Activated CD8-positive, alpha-beta T cell treated with anti-CD3 and anti-CD28 coated beads for 36 hours (primary cell): Measurements from ENCODE around the gene CCDC3. TPM values are rescaled to one million over a fixed set of nuclear protein-coding genes. Genes with fewer than 3 reads are reported as not detected.

Source experiments
- ATAC-seq: fragments of 200-7000 bp; cut with Tn5 transposase; one replicate; pipeline ENCODE4 v1.10.0; 2021; ENCODE audit warnings: mild to moderate bottlenecking, moderate library complexity
- CTCF ChIA-PET: fragments of 350-600 bp; sonication (Branson Sonifier 250); formaldehyde crosslinking; loops from one replicate; lab custom pipeline; 2021; ENCODE audit warnings: antibody characterized with exemption; lab: Charles Lee
- POLR2A ChIA-PET: fragments of 350-600 bp; sonication (Branson Sonifier 250); formaldehyde crosslinking; loops from one replicate; lab custom pipeline; 2021; ENCODE audit warnings: antibody characterized with exemption; lab: Charles Lee
- DNase-seq: peaks from one replicate; pipeline ENCODE4 v3.0.0-alpha.2; 2020
- H3K27ac Mint-ChIP-seq: one replicate; pipeline ENCODE4 v1.8.0; 2021; ENCODE audit warnings: mild to moderate bottlenecking, mixed read lengths
- H3K27me3 Mint-ChIP-seq: one replicate; pipeline ENCODE4 v1.8.0; 2021; ENCODE audit warnings: mixed read lengths
- H3K36me3 Mint-ChIP-seq: one replicate; pipeline ENCODE4 v1.8.0; 2021; ENCODE audit warnings: low read depth, mixed read lengths
- H3K4me1 Mint-ChIP-seq: one replicate; pipeline ENCODE4 v1.8.0; 2021; ENCODE audit warnings: low read depth, mixed read lengths
- H3K4me3 Mint-ChIP-seq: one replicate; pipeline ENCODE4 v1.8.0; 2021; ENCODE audit warnings: mild to moderate bottlenecking, moderate library complexity, mixed read lengths
- H3K9me3 Mint-ChIP-seq: one replicate; pipeline ENCODE4 v1.8.0; 2021; ENCODE audit warnings: mixed read lengths
- intact Hi-C: fragments of 100-400 bp; cut with micrococcal nuclease; formaldehyde crosslinking; loops from one replicate; pipeline ENCODE4 v1.10.0; 2022
- total RNA-seq, 2 experiments: library from RNA; stranded (reverse); gene quantifications; one replicate each; pipeline ENCODE4 v1.2.3, GENCODE V29; 2021
- TF ChIP-seq, protein P1 (sequence below): fragments of 200-600 bp; IDR thresholded peaks from one replicate; pipeline ENCODE4 v1.8.0; 2022; ENCODE audit warnings: antibody characterized with exemption, mild to moderate bottlenecking

The CCDC3 gene
- total RNA-seq, 2 experiments from 2014 or later: not detected

DNA sequence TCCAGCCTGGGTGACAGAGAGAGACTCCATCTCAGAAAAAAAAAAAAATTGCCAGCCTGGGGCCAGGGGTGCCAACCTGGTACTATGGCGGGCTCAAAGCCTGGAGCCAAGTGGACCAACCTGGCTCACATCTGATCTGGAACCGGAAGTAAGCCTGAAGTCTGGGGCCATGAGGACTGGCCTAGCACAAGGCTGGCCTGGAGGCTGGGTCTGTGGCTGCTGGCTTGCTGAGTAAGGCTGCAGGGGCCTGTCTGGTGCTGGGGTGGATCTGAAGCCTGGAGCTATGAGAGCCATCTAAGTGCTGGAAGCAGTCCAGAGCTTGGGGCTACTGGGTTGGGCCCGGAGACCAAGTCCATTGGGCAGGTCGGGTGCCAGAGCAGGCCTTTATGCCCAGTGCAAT lies 84.9 kb downstream of the CCDC3 start:
- DNase-seq (no peak), ATAC-seq (no peak)
- TF ChIP-seq, protein P1, sequence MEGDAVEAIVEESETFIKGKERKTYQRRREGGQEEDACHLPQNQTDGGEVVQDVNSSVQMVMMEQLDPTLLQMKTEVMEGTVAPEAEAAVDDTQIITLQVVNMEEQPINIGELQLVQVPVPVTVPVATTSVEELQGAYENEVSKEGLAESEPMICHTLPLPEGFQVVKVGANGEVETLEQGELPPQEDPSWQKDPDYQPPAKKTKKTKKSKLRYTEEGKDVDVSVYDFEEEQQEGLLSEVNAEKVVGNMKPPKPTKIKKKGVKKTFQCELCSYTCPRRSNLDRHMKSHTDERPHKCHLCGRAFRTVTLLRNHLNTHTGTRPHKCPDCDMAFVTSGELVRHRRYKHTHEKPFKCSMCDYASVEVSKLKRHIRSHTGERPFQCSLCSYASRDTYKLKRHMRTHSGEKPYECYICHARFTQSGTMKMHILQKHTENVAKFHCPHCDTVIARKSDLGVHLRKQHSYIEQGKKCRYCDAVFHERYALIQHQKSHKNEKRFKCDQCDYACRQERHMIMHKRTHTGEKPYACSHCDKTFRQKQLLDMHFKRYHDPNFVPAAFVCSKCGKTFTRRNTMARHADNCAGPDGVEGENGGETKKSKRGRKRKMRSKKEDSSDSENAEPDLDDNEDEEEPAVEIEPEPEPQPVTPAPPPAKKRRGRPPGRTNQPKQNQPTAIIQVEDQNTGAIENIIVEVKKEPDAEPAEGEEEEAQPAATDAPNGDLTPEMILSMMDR: no peak
- ChIA-PET POLR2A (no interaction called here), CTCF (no interaction called here)
- H3K9me3 Mint-ChIP-seq: peaks cover 4% of the 10 kb centered on the region
- no peaks in the 10 kb centered on the region for H3K36me3 Mint-ChIP-seq
- peaks cover 15% of the 10 kb centered on the region for H3K27me3 Mint-ChIP-seq
- H3K4me3 Mint-ChIP-seq: no peak overlapping the region
- H3K27ac Mint-ChIP-seq: no peak overlapping the region
- no peaks in the 10 kb centered on the region for H3K4me1 Mint-ChIP-seq
- intact Hi-C loops: no loop called here

DNA sequence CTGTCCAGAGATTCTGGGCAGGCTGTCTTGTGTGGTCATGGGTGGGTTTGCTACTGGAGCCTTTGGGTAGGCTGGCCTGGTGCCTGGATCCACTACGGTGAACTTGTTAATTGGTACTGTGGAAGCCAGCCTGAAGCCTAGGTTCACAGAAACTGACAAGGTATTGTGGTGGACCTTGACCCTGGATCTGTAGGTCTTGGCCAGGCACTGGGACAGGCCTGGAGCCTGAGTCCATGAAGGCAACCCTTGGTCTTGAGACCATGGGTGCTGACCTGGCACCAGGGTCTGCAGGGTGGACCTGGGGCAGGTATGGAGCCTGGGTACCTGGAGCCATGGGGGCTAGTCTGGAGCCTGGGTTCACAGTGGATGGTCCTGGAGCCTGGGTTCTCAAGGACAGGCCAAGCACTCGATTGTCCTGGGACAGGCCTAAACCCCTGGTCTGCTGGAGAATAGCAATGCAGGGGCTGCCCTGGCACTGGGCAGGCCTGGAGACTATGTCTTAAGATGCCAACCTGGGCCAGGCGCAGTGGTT lies 85.8 kb downstream of the CCDC3 start:
- intact Hi-C loops: no loop called here
- Mint-ChIP-seq H3K4me3 (no peak overlapping the region), H3K36me3 (no peaks in the 10 kb centered on the region), H3K4me1 (no peaks in the 10 kb centered on the region), H3K27ac (no peak overlapping the region), H3K9me3 (peaks cover 4% of the 10 kb centered on the region), H3K27me3 (peaks cover 15% of the 10 kb centered on the region)
- ChIA-PET CTCF (no interaction called here), POLR2A (no interaction called here)
- TF ChIP-seq, protein P1: no peak
- ATAC-seq: no peak
- no peak for DNase-seq

DNA sequence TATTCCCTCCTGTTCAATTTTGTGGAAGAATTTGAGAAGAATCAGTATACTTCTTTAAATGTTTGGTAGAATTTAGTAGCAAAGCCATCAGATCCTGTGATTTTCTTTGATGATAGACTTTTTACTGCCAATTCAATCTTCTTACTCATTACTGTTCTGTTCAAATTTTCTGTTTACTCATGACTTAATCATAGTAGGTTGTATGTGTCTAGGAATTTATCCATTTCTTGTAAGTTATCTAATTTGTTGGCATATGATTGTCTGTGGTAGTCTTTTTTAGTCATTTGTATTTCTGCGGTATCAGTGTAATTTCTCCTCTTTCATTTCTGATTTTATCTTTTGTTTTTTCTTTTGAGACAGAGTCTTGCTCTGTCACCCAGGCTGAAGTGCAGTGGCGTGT lies 87.4 kb downstream of the CCDC3 start:
- no peak overlapping the region for H3K27ac Mint-ChIP-seq
- ATAC-seq: no peak
- POLR2A ChIA-PET: no interaction called here
- CTCF ChIA-PET: no interaction called here
- H3K4me1 Mint-ChIP-seq: no peaks in the 10 kb centered on the region
- H3K4me3 Mint-ChIP-seq: no peak overlapping the region
- no peaks in the 10 kb centered on the region for H3K36me3 Mint-ChIP-seq
- intact Hi-C loops: no loop called here
- no peak for DNase-seq
- peaks cover 15% of the 10 kb centered on the region for H3K27me3 Mint-ChIP-seq
- peaks cover 4% of the 10 kb centered on the region for H3K9me3 Mint-ChIP-seq
- TF ChIP-seq, protein P1: no peak

DNA sequence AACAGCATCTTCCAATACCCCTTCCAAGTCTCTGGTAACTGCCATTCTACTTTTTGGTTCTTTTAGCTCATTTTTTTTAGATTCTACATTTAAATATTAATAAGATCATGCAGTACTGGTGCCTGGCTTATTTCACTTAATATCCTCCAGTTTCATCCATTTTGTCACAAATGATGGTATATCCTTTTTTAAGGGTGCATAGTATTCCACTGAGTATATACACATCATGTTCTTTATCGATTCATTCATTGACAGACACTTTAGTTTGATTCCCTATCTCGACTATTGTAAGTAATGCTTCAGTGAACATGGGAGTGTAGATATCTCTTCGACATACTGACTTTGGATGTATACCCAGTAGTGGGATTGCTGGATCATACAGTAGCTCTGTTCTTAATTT lies 89.7 kb downstream of the CCDC3 start:
- no peak overlapping the region for H3K4me3 Mint-ChIP-seq
- ChIA-PET POLR2A (no interaction called here), CTCF (interaction anchor here (0.9 kb wide), 1 partner anchor 10 kb away, joined by 4 read pairs; no protein-coding TSS in a partner anchor)

DNA sequence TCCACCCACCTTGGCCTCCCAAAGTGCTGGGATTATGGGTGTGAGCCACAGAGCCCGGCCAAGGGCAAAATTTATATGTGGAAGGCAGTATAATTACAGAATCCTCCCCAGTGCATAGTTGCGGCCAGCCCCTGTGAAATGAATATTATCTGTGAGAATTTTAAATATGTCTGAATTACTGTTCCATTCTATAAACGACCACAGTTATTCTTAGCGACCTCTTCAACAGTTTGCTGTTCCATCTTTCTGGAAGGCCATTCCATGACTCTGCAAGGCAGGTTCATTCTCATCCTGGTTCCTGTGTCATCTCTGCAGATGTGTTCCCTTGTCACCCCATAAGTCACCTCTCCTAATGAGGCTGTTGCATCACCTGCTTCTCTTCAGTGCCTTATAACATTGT lies 90.7 kb downstream of the CCDC3 start:
- H3K4me3 Mint-ChIP-seq: no peak overlapping the region
- H3K4me1 Mint-ChIP-seq: no peaks in the 10 kb centered on the region
- H3K27me3 Mint-ChIP-seq: peaks cover 10% of the 10 kb centered on the region
- intact Hi-C loops: no loop called here
- CTCF ChIA-PET: no interaction called here
- peaks cover 4% of the 10 kb centered on the region for H3K9me3 Mint-ChIP-seq
- POLR2A ChIA-PET: no interaction called here
- no peaks in the 10 kb centered on the region for H3K36me3 Mint-ChIP-seq
- no peak for ATAC-seq
- H3K27ac Mint-ChIP-seq: no peak overlapping the region
- DNase-seq: no peak
- TF ChIP-seq, protein P1: no peak

More for the DNA sequence above, 89.7 kb downstream of the CCDC3 start:
- ATAC-seq (no peak), DNase-seq (no peak)
- peaks cover 4% of the 10 kb centered on the region for H3K9me3 Mint-ChIP-seq
- H3K27ac Mint-ChIP-seq: no peak overlapping the region
- no peaks in the 10 kb centered on the region for H3K4me1 Mint-ChIP-seq
- intact Hi-C loops: no loop called here
- H3K36me3 Mint-ChIP-seq: no peaks in the 10 kb centered on the region
- H3K27me3 Mint-ChIP-seq: peaks cover 10% of the 10 kb centered on the region
- TF ChIP-seq, protein P1: no peak
